Measurements from ENCODE around the gene TMEM132A.

TMEM132A gene

DNA sequence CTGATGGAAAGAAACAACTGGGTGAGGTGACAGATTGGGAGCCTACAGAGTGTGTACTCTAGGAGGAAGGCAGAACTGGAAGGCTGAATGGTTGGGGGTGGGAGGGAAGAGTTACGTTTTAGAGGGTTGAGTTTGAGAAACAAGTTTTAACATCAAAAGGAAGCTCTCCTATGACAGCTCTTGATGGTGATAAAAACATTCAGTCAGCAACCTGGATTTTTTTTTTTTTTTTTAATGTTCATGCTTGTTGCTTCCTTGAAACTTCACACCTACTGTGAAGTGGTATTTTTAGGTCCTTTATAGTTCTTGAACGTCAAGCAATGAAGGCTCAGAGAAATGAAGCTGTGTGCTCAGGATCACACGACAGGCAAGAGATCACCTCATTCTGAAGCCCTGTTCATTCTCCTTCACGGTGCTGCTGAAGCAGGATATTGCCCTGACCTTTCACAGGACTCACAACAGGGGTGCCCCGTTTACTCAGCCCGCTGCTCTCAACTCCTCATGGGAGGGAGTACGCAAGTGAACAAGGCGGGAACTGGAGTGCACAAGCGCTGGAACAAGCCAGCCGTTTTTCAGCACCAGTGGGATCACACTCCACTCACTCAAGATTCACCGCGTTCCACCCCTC lies 11.9 kb upstream of the TMEM132A start:
- no peak overlapping the region for H3K4me3 ChIP-seq (ENCODE audit: low read length)
- TF ChIP-seq, protein P1, sequence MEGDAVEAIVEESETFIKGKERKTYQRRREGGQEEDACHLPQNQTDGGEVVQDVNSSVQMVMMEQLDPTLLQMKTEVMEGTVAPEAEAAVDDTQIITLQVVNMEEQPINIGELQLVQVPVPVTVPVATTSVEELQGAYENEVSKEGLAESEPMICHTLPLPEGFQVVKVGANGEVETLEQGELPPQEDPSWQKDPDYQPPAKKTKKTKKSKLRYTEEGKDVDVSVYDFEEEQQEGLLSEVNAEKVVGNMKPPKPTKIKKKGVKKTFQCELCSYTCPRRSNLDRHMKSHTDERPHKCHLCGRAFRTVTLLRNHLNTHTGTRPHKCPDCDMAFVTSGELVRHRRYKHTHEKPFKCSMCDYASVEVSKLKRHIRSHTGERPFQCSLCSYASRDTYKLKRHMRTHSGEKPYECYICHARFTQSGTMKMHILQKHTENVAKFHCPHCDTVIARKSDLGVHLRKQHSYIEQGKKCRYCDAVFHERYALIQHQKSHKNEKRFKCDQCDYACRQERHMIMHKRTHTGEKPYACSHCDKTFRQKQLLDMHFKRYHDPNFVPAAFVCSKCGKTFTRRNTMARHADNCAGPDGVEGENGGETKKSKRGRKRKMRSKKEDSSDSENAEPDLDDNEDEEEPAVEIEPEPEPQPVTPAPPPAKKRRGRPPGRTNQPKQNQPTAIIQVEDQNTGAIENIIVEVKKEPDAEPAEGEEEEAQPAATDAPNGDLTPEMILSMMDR (IDR thresholded peaks at IDR 0.05; ENCODE audit: insufficient read depth, low read depth, low read length, missing control alignments), result no peak
- no peak for DNase-seq (ENCODE audit: low read depth)

DNA sequence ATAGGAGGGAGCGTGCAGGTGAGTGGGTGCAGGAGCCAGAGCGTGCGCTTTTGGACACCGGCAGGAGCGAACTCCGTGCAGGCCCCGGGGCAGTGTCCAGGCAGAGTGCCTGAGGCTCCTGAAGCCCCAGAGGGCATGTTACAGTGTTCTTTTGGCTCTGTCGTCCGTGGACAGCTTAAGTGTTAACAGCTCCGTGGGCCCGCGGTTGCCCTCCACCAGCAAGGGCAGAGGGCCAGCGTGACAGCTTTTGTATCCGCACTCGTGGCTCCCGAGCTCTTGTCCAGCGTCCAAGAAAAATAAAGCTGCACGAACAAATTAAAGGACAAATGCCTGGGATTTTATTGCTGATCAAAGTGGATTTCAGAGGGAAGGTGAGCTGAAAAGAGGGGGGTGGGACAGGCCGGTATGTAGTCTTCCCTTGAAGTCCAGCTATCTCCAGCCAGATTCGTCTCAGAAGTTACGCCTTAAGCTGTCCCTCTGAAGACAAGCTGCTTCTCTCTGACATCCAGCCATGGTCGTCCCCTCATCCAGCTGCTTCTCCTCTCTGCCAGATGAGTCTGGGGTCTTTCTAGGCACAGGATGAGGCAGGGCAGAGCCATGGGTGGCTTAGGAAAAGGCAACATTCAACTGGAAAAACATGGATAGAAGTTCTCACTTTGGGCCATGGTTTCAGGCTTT lies 11.3 kb upstream of the TMEM132A start:
- TF ChIP-seq, protein P1 (IDR thresholded peaks at IDR 0.05; ENCODE audit: insufficient read depth, low read depth, low read length, missing control alignments), result no peak
- DNase-seq (ENCODE audit: low read depth), result no peak
- H3K4me3 ChIP-seq (ENCODE audit: low read length), result no peak overlapping the region

DNA sequence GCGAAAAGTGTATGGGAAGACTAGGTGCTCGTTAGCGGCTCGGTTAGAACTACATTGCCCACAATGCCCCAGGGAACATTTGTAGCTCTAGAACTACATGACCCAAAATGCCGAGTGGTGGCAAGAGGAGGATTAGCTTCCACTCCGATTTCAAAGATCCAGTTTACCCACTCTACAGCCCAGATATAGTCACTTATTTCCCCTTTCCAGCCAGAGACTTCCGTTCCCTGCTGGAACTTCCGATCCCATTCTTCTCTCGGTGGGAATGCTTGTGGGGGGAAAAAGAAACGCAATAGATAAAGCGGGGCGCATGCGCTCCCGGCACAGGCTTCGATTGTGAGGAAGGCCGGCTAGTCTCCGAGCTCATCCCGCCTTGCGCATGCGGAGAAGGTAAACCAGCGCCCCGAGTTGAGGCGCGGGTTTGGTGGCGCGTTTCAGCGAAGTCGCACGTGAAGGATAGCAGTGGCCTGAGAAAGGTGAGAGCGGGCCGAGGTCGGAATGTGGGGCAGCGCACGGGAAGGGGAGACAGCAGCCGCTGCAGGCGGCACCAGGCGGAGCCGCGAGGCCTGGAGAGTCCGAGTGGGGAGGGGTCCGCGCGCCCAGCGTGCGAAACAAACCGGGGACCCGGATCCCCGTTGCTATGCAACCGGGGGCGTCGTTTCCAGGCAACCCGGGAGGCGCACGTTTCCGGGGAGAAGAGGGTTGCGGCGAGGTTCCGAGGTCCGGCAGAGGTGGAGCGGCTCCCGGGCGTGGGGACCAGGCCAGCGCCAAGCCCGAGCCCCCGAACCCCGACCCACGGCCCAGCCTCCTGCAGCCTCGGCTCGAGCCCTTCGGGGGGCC lies 10.2 kb upstream of the TMEM132A start, which contains the start of gene TMEM109:
TSS of gene TMEM109 (plus strand) at position 366 of the 840 bp plus-strand sequence. CDS start 5,536 bp downstream, outside the sequence.
- peak within 1 kb of the TSS; percentile 62 for H3K4me3 ChIP-seq (ENCODE audit: low read length)
- DNase-seq (ENCODE audit: low read depth), result peak; percentile 88
- TF ChIP-seq, protein P1 (IDR thresholded peaks at IDR 0.05; ENCODE audit: insufficient read depth, low read depth, low read length, missing control alignments), result peak; percentile 9

DNA sequence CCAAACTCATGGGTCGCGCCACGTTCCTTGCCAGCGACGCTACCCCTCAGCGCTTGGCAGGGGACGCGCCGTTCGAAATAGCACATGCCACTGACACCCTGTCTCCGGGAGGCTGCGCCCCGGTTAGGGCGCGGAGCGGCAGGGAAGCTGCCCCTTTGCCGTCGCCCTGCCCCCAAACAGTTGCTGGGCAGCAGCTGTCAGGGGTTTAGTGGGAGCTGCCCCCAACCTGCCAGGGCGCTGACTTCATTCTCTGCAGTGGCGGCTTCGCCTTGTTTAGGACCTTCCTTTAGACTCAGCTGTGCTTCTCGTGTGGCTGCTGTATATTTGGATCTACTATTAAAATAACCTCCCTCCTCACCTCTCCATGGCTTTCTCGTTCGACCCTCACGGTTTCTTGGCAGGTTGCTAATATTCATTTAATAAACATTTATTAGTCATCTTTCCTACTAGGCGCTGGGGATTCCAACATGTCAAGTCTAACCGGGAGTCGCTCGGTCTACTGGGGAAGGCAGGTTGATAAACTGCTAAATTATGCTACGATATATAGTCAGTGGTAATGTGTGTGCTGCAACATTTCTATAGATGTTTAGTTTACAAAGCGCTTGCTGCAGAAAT lies 9.5 kb upstream of the TMEM132A start:
- DNase-seq (ENCODE audit: low read depth), result peak; percentile 63
- TF ChIP-seq, protein P1 (IDR thresholded peaks at IDR 0.05; ENCODE audit: insufficient read depth, low read depth, low read length, missing control alignments), result no peak

DNA sequence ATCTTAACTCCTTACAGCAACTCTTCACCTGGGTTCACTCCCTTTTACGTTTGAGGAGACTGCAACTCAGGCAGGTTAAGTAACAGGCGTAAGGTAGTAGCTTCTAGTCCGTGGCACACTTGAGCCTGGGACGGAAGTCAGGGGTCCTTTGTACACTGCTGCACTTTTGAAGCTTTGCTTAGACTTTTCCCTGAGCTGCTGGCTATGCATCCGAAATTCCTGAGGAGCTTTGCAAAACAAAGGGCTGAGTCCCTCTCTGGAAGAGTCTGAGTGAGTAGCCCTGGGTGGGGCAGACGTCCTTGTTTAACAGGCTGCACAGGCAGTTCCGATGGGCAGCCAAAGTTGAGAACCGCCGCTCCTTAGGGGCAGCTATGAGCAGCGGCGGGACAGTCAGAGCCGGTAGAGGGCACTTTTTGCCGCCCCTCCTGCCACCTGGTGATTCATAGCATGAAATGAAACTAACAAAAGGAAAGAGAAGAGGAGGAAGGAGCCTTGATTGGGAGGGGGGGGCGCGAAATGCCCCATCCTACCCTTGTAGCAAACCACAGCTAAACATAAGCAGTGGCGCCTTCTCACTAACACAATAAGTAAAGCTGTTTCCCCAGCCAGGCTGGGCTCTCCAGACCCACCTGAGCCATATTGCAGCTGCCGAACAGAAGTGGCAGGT lies 8.9 kb upstream of the TMEM132A start:
- TF ChIP-seq, protein P1 (IDR thresholded peaks at IDR 0.05; ENCODE audit: insufficient read depth, low read depth, low read length, missing control alignments), result no peak
- peak; percentile 84 for DNase-seq (ENCODE audit: low read depth)
- peak overlapping the region; percentile 62 for H3K4me3 ChIP-seq (ENCODE audit: low read length)

More for the DNA sequence above, 9.5 kb upstream of the TMEM132A start:
- H3K4me3 ChIP-seq (ENCODE audit: low read length), result peak overlapping the region; percentile 62

DNA sequence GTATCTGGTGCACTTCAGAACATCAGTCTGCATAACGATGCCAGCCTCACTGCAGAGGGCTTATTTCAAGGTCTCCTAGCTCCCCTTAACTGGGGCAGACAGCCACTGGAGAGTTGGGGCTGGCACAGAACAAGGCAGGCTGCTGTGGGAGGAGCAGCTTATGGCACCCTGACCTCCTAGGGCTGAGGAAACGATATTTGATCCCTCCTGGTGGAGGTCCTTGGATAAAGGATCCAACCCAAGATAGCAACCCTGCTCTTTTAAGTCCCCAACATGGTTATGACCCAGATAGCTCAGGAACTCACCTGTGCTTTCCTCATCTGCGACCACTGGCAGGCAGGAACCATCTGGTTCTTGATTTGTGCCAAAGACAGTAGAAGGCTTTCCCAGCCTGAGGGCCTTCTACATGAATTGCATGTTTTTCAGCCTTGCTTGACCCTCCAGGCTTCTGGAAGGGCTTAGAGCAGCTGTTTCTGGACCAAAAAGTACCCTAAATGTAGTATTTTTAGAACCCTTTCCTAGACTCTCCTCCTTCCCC lies 7.5 kb upstream of the TMEM132A start:
- H3K4me3 ChIP-seq (ENCODE audit: low read length), result no peak overlapping the region
- no peak for DNase-seq (ENCODE audit: low read depth)
- TF ChIP-seq, protein P1 (IDR thresholded peaks at IDR 0.05; ENCODE audit: insufficient read depth, low read depth, low read length, missing control alignments), result no peak

All from epithelial cell of esophagus (primary cell).